MM.1S (cell line): Measurements from ENCODE around the gene ACOT9.

Experiments
- CTCF ChIP-seq: fragments of 300-600 bp; sonication (generic); IDR thresholded peaks from 2 replicates; pipeline ENCODE4 v1.5.1; 2016; ENCODE audit warnings: antibody characterized with exemption, low read length, mixed read lengths
- EZH2 ChIP-seq: fragments of 300-600 bp; sonication (generic); optimal IDR thresholded peaks from 2 replicates; pipeline ENCODE3; 2017; ENCODE audit warnings: low read depth, mild to moderate bottlenecking, antibody characterized with exemption, low read length, mixed read lengths
- EZH2phosphoT487 ChIP-seq: fragments of 300-600 bp; sonication (generic); IDR thresholded peaks from 2 replicates; pipeline ENCODE4 v1.6.1; 2018; ENCODE audit warnings: antibody characterized with exemption, low read length

GRCh38 chrX:23668335-23668734 lies 74.7 kb downstream of the ACOT9 start:
- TF ChIP-seq CTCF (no peak), EZH2 (no peak), EZH2phosphoT487 (no peak)
